ENCODE results near the gene JADE3.
"Not testable (repeated sequence)": the region's sequence is repeated elsewhere in the genome, so short reads cannot be mapped to it uniquely, and the experiment has no call there.

JADE3 gene

DNA sequence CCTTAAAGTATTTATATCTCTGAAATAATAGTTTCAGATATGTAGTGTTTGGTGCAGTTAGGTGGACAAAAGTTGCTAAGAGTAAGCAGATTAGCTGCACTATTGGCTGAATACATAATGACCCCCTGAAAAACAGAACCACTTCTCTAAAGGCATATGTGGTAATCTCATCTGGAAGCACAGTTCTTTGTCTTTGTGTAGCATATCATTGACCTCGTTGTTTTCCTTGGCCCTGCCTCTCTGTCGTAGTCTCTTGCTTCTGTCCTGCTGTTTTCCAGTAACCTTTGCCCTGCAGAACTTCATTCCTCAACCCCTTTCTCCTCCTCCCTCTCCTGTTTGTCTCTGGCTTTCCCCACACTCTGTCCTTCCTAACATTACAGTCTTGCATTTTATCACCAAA is 41.4 kb downstream of the JADE3 start:
- H3K27me3 ChIP-seq (replicated peaks; ENCODE audit: control insufficient read depth, insufficient read depth, low read length), result no peaks in the 10 kb centered on the region
- TF ChIP-seq, protein P1, sequence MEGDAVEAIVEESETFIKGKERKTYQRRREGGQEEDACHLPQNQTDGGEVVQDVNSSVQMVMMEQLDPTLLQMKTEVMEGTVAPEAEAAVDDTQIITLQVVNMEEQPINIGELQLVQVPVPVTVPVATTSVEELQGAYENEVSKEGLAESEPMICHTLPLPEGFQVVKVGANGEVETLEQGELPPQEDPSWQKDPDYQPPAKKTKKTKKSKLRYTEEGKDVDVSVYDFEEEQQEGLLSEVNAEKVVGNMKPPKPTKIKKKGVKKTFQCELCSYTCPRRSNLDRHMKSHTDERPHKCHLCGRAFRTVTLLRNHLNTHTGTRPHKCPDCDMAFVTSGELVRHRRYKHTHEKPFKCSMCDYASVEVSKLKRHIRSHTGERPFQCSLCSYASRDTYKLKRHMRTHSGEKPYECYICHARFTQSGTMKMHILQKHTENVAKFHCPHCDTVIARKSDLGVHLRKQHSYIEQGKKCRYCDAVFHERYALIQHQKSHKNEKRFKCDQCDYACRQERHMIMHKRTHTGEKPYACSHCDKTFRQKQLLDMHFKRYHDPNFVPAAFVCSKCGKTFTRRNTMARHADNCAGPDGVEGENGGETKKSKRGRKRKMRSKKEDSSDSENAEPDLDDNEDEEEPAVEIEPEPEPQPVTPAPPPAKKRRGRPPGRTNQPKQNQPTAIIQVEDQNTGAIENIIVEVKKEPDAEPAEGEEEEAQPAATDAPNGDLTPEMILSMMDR (IDR thresholded peaks at IDR 0.05; ENCODE audit: insufficient read depth, low read length, poor library complexity, severe bottlenecking), result no peak
- no peak overlapping the region for H3K4me3 ChIP-seq (replicated peaks; ENCODE audit: low read depth, low read length)
- no peaks in the 10 kb centered on the region for H3K36me3 ChIP-seq (ENCODE audit: control insufficient read depth, insufficient read depth, low read length)
- peak; percentile 22 for DNase-seq (ENCODE audit: extremely low read depth, insufficient read length)

DNA sequence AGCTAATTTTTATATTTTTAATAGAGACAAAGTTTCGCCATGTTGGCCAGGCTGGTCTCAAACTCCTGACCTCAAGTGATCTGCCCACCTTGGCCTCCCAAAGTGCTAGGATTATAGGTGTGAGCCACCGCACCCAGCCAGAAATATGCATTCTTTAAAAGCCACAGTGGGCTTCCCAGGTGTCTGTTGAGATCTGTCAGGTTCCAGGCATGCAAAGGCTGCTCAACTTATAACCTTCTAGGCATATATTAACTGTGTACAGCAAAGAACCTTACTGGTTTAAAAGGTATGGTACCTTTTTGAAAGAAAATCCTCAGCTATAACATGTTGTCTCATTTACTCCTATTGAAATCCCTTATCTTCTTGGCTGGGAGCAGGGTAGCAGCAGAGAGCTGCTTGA is 42.5 kb downstream of the JADE3 start:
- Histone ChIP-seq H3K36me3 (ENCODE audit: control insufficient read depth, insufficient read depth, low read length) (no peaks in the 10 kb centered on the region), H3K27me3 (replicated peaks; ENCODE audit: control insufficient read depth, insufficient read depth, low read length) (no peaks in the 10 kb centered on the region), H3K4me3 (replicated peaks; ENCODE audit: low read depth, low read length) (no peak overlapping the region)
- no peak for DNase-seq (ENCODE audit: extremely low read depth, insufficient read length)
- TF ChIP-seq, protein P1 (IDR thresholded peaks at IDR 0.05; ENCODE audit: insufficient read depth, low read length, poor library complexity, severe bottlenecking), result no peak

DNA sequence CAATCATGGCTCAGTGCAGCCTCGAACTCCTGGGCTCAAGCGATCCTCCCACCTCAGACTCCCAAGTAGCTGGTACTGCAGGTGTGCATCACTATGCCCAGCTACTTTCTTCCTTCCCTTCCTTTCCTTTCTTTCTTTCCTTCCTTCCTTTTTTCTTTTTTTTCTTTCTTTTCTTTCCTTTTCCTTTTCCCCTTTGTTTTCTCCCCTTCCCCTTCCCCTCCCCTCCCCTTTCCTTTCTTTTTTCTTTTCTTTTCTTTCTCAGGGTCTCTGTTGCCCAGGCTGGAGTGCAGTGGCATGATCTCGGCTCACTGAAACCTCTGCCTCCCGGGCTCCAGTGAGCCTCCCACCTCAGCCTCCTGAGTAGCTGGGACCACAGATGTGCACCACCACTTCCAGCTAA is 44.4 kb downstream of the JADE3 start:
- H3K27me3 ChIP-seq (replicated peaks; ENCODE audit: control insufficient read depth, insufficient read depth, low read length); DNase-seq (ENCODE audit: extremely low read depth, insufficient read length); H3K36me3 ChIP-seq (ENCODE audit: control insufficient read depth, insufficient read depth, low read length); H3K4me3 ChIP-seq (replicated peaks; ENCODE audit: low read depth, low read length): not testable (repeated sequence)

DNA sequence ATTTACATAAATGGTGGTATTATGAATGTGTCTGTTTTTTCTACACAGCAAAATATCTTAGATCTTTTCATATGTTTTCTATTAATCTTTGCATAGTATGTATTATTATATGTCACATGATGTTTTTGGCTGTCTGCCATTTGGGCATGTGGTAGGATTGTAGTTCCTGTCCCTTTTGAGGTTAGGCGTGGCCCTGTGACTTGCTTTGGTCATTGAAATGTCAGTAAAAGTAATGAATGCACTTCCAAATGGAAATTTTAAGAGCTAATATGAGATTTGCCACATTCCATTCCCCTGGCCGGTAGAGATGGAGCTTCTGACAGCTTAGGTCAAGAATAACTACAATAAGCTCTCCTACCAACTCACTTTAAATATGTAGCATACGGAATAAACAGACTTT is 45.1 kb downstream of the JADE3 start:
- TF ChIP-seq, protein P1 (IDR thresholded peaks at IDR 0.05; ENCODE audit: insufficient read depth, low read length, poor library complexity, severe bottlenecking), result no peak
- H3K27me3 ChIP-seq (replicated peaks; ENCODE audit: control insufficient read depth, insufficient read depth, low read length), result no peaks in the 10 kb centered on the region
- no peaks in the 10 kb centered on the region for H3K36me3 ChIP-seq (ENCODE audit: control insufficient read depth, insufficient read depth, low read length)
- no peak overlapping the region for H3K4me3 ChIP-seq (replicated peaks; ENCODE audit: low read depth, low read length)
- DNase-seq (ENCODE audit: extremely low read depth, insufficient read length), result no peak

DNA sequence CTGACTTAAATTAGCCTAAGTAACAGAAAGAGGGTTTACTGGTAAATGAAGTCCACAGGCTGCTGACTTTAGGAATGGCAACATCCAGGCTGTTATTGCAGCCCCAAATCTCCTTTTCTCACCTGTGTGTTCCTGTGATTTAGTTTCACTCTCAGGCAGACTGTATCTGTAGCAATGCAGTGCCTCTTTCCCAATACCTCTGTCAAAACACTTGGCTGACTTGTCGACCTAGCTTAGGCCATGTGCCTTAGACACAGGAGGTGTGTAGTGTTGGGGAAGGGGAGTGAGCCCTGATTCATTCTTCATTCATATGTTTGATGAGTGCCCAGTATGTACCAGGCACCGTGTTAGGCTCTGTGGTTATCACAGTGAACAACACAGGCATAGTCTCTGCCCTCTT is 46.9 kb downstream of the JADE3 start:
- no peaks in the 10 kb centered on the region for H3K36me3 ChIP-seq (ENCODE audit: control insufficient read depth, insufficient read depth, low read length)
- H3K27me3 ChIP-seq (replicated peaks; ENCODE audit: control insufficient read depth, insufficient read depth, low read length), result no peaks in the 10 kb centered on the region
- TF ChIP-seq, protein P1 (IDR thresholded peaks at IDR 0.05; ENCODE audit: insufficient read depth, low read length, poor library complexity, severe bottlenecking), result no peak
- DNase-seq (ENCODE audit: extremely low read depth, insufficient read length), result no peak
- no peak overlapping the region for H3K4me3 ChIP-seq (replicated peaks; ENCODE audit: low read depth, low read length)

DNA sequence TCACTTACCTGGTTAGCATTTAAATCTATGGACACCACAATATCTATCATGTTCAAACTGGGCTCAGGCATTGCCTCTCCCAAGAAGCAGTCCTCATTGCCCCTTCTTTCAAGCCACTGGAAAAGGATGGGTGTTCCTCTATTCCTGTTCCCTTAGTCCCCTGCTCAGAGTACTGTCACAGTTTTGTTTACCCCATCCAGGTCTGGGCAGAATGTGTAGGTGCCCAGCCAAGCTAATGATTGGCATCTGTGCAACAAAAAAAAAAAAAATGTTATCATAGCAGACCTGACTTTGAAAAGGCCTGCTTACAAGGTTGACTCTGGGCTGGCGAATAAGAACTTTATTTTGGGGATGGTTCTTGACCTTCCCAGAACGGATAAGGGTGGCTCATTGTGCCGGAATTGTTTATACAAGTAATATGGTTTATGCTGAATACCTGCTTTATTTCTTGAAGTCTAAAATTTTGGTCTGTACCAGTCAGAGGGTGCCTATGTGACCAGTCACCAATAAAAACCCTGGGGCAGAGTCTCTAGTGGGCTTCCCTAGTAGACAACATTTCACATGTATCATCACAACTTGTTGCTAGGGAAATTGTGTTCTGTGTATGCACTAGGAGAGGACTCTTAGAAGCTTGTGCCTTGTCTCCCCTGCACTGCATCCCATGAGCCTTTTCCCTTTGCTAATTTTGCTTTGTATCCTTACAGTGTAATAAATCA is 47.9 kb downstream of the JADE3 start:
- DNase-seq (ENCODE audit: extremely low read depth, insufficient read length), result no peak
- H3K36me3 ChIP-seq (ENCODE audit: control insufficient read depth, insufficient read depth, low read length), result no peaks in the 10 kb centered on the region
- H3K4me3 ChIP-seq (replicated peaks; ENCODE audit: low read depth, low read length), result no peak overlapping the region
- H3K27me3 ChIP-seq (replicated peaks; ENCODE audit: control insufficient read depth, insufficient read depth, low read length), result no peaks in the 10 kb centered on the region
- TF ChIP-seq, protein P1 (IDR thresholded peaks at IDR 0.05; ENCODE audit: insufficient read depth, low read length, poor library complexity, severe bottlenecking), result no peak

Data from GM06990 (cell line).